ENCODE results near the gene PTN.
"Not testable (repeated sequence)": the region's sequence is repeated elsewhere in the genome, so short reads cannot be mapped to it uniquely, and the experiment has no call there.

The PTN gene

GRCh38 chr7:137316648-137317353 is 26.7 kb downstream of the PTN start:
- peak; percentile 21 for DNase-seq

- no peak for DNase-seq
These were observed 30.3 kb downstream of the PTN start for GRCh38 chr7:137313201-137313600.

GRCh38 chr7:137306748-137307147 is 36.8 kb downstream of the PTN start:
- DNase-seq, result peak; percentile 77

GRCh38 chr7:137305901-137306621 is 37.5 kb downstream of the PTN start:
- peak; percentile 84 for DNase-seq

GRCh38 chr7:137304624-137305235 is 38.8 kb downstream of the PTN start:
- no peak for DNase-seq

GRCh38 chr7:137304165-137304564 is 39.4 kb downstream of the PTN start:
- DNase-seq, result no peak

GRCh38 chr7:137302081-137302480 is 41.5 kb downstream of the PTN start:
- DNase-seq, result no peak

- no peak for DNase-seq
These were observed 45.1 kb downstream of the PTN start for GRCh38 chr7:137298464-137298794.

GRCh38 chr7:137297551-137298463 is 45.7 kb downstream of the PTN start:
- no peak for DNase-seq

- DNase-seq, result no peak
These were observed 47.0 kb downstream of the PTN start for GRCh38 chr7:137296576-137296975.

- DNase-seq, result no peak
These were observed 47.7 kb downstream of the PTN start for GRCh38 chr7:137295739-137296324.

GRCh38 chr7:137289101-137289500 is 54.4 kb downstream of the PTN start:
- DNase-seq, result no peak

GRCh38 chr7:137287651-137288258 is 55.8 kb downstream of the PTN start:
- no peak for DNase-seq

GRCh38 chr7:137283153-137283552 is 60.4 kb downstream of the PTN start:
- no peak for DNase-seq

GRCh38 chr7:137282043-137282442 is 61.5 kb downstream of the PTN start:
- no peak for DNase-seq

- no peak for DNase-seq
These were observed 67.3 kb downstream of the PTN start for GRCh38 chr7:137276189-137276588.

GRCh38 chr7:137272249-137272648 is 71.3 kb downstream of the PTN start:
- DNase-seq, result no peak

GRCh38 chr7:137269240-137269639 is 74.3 kb downstream of the PTN start:
- DNase-seq, result no peak

- not testable (repeated sequence) for DNase-seq
These were observed 75.3 kb downstream of the PTN start for GRCh38 chr7:137268001-137268865.

GRCh38 chr7:137266764-137267163 is 76.8 kb downstream of the PTN start:
- no peak for DNase-seq

- DNase-seq, result not testable (repeated sequence)
These were observed 78.1 kb downstream of the PTN start for GRCh38 chr7:137265480-137265879.

Measured in NCI-H1092 treated with DMSO at 0.1 percent for 48 hours (cell line).